K562 (cell line): ENCODE measurements around the gene CRTC3. TPM values are rescaled to one million over a fixed set of nuclear protein-coding genes. Genes with fewer than 3 reads are reported as not detected.

Experiments used
- ATAC-seq: fragments of 200-7000 bp; cut with Tn5 transposase; 3 replicates; pipeline ENCODE4 v1.9.1; 2020; ENCODE audit warnings: moderate library complexity
- BruUV-seq: library from RNA; stranded (reverse); fragments of 400-500 nt; replicated peaks from 2 replicates; lab custom pipeline; 2021; lab: Mats Ljungman, UMichigan
- CTCF ChIA-PET: fragments of 300-600 bp; formaldehyde crosslinking; extraction: SDS; loops from one replicate; lab custom pipeline; 2021; ENCODE audit warnings: low intra/inter-chr PET ratio; lab: Yijun Ruan, JAX
- POLR2A ChIA-PET: fragments of 300-600, 350-650 bp; sonication (Branson Sonifier 250); formaldehyde crosslinking; extraction: SDS; loops from one replicate; lab custom pipeline; 2021; ENCODE audit warnings: antibody characterized with exemption, inconsistent platforms; lab: Yijun Ruan, JAX
- DNase-seq, 4 experiments: peaks; one replicate each; pipeline versions ENCODE4 v3.0.0 to v3.0.0-alpha.2; 2011 to 2018; ENCODE audit warnings: low spot score in 3 of 4, mixed read lengths in 3 of 4; ENCODE audit errors: extremely low read depth in 1 of 4
- FAIRE-seq: peaks from 2 replicates; lab custom pipeline; 2011; peaks lifted over from hg19 to GRCh38; lab: Jason Lieb, UNC
- H2AFZ ChIP-seq: 2 replicates; pipeline ENCODE4 v1.6.0; 2011; ENCODE audit warnings: low read depth, low read length, control low read depth, inconsistent platforms
- H3K27ac ChIP-seq: fragments of 200-600 bp; 3 replicates; pipeline ENCODE4 v1.8.0; 2011; ENCODE audit warnings: low read depth, mild to moderate bottlenecking, control low read depth, inconsistent platforms, low read length, moderate library complexity, mixed read lengths; ENCODE audit errors: extremely low read depth
- H3K27me3 ChIP-seq, 2 experiments: fragments of 300-600 bp in 1 of 2; 2 replicates in 1 of 2; 3 replicates in 1 of 2; pipeline versions ENCODE4 v1.6.0 to v1.8.0; 2011; ENCODE audit warnings: inconsistent platforms in 2 of 2, low read length in 2 of 2, mild to moderate bottlenecking in 1 of 2, mixed read lengths in 1 of 2, moderate library complexity in 1 of 2; ENCODE audit not compliant: control insufficient read depth in 2 of 2, insufficient read depth in 2 of 2
- H3K36me3 ChIP-seq: fragments of 300-600 bp; 3 replicates; pipeline ENCODE4 v1.8.0; 2011; ENCODE audit warnings: mild to moderate bottlenecking, low read length, inconsistent platforms; ENCODE audit not compliant: control insufficient read depth, insufficient read depth
- H3K4me1 ChIP-seq, 2 experiments: fragments of 200-600 bp in 1 of 2; replicated peaks in 1 of 2; 2 replicates in 1 of 2; 3 replicates in 1 of 2; pipeline versions ENCODE4 v1.5.1 to v1.8.0; 2011; ENCODE audit warnings: inconsistent platforms in 2 of 2, low read length in 2 of 2, mild to moderate bottlenecking in 1 of 2, mixed read lengths in 1 of 2, moderate library complexity in 1 of 2; ENCODE audit not compliant: control insufficient read depth in 2 of 2, insufficient read depth in 2 of 2
- H3K4me2 ChIP-seq: 2 replicates; pipeline ENCODE4 v1.6.1; 2011; ENCODE audit warnings: low read length, control low read depth, inconsistent platforms, mixed read lengths; ENCODE audit not compliant: insufficient read depth
- H3K4me3 ChIP-seq: fragments of 200-600 bp; sonication (generic), shearing (Covaris generic); 2 replicates; pipeline ENCODE4 v1.5.1; 2016; ENCODE audit warnings: control low read depth, inconsistent platforms
- H3K79me2 ChIP-seq: fragments of 200-600 bp; 3 replicates; pipeline ENCODE4 v1.8.0; 2011; ENCODE audit warnings: low read length, inconsistent platforms; ENCODE audit not compliant: control insufficient read depth, insufficient read depth
- H3K9ac ChIP-seq, 2 experiments: 2 replicates each; pipeline versions ENCODE4 v1.6.0 to v1.6.1; 2011; ENCODE audit warnings: low read depth in 2 of 2, low read length in 2 of 2, control low read depth in 1 of 2, inconsistent platforms in 1 of 2, mild to moderate bottlenecking in 1 of 2, mixed read lengths in 1 of 2; ENCODE audit not compliant: insufficient read depth in 1 of 2
- H3K9me1 ChIP-seq: one replicate; pipeline ENCODE4 v1.6.0; 2011; ENCODE audit warnings: inconsistent platforms, mild to moderate bottlenecking, low read length, moderate library complexity; ENCODE audit not compliant: control insufficient read depth, insufficient read depth
- H3K9me3 ChIP-seq: replicated peaks from 2 replicates; pipeline ENCODE4 v1.5.1; 2011; ENCODE audit warnings: low read depth, low read length, inconsistent platforms; ENCODE audit not compliant: control insufficient read depth, insufficient read depth
- H4K20me1 ChIP-seq: replicated peaks from 2 replicates; pipeline ENCODE4 v1.6.1; 2011; ENCODE audit warnings: low read length, inconsistent platforms, mixed read lengths; ENCODE audit not compliant: control insufficient read depth, insufficient read depth
- CBX3 ChIP-seq, 2 experiments: IDR thresholded peaks; 1 replicate in 1 of 2; 2 replicates in 1 of 2; pipeline ENCODE4 v1.6.1; 2012; ENCODE audit warnings: inconsistent platforms in 2 of 2, low read length in 2 of 2, borderline replicate concordance in 1 of 2, control low read depth in 1 of 2
- CEBPB ChIP-seq: fragments of 450-650 bp; IDR thresholded peaks from 2 replicates; pipeline ENCODE4 v1.6.1; 2016; ENCODE audit warnings: missing genetic modification characterization, missing compliant biosample characterization
- DDX20 ChIP-seq: fragments of 450-650 bp; IDR thresholded peaks from 2 replicates; pipeline ENCODE4 v1.6.1; 2016; ENCODE audit warnings: missing genetic modification characterization, low read depth, mild to moderate bottlenecking, missing compliant biosample characterization, moderate library complexity
- FOXM1 ChIP-seq, 2 experiments: fragments of 450-650 bp in 1 of 2; sonication (generic) in 1 of 2; formaldehyde crosslinking in 1 of 2; IDR thresholded peaks; 2 replicates each; pipeline versions ENCODE4 v1.6.1 to v1.9.0; 2017 to 2022; ENCODE audit warnings: low read depth in 2 of 2, mild to moderate bottlenecking in 2 of 2, missing genetic modification reagents in 1 of 2, moderate library complexity in 1 of 2
- JUND ChIP-seq, 2 experiments: IDR thresholded peaks; 2 replicates in 1 of 2; 3 replicates in 1 of 2; pipeline ENCODE4 v1.6.1; 2011; ENCODE audit warnings: borderline replicate concordance in 2 of 2, low read depth in 2 of 2, low read length in 2 of 2, improper control_type of control experiment in 1 of 2, missing biosample characterization in 1 of 2, missing genetic modification characterization in 1 of 2, missing genetic modification reagents in 1 of 2
- LCOR ChIP-seq: sonication (generic); formaldehyde crosslinking; IDR thresholded peaks from 2 replicates; pipeline ENCODE4 v1.8.0; 2022; ENCODE audit warnings: mild to moderate bottlenecking, missing genetic modification reagents
- PML ChIP-seq: IDR thresholded peaks from 2 replicates; pipeline ENCODE4 v1.6.1; 2012; ENCODE audit warnings: low read length, inconsistent platforms
- TEAD4 ChIP-seq, 2 experiments: sonication (generic) in 1 of 2; formaldehyde crosslinking in 1 of 2; IDR thresholded peaks; 2 replicates each; pipeline versions ENCODE4 v1.6.1 to v1.8.0; 2012 to 2022; ENCODE audit warnings: borderline replicate concordance in 1 of 2, inconsistent platforms in 1 of 2, low read length in 1 of 2, mild to moderate bottlenecking in 1 of 2, missing genetic modification reagents in 1 of 2
- ZBTB1 ChIP-seq: sonication (generic); formaldehyde crosslinking; IDR thresholded peaks from 2 replicates; pipeline ENCODE4 v1.8.1; 2023; ENCODE audit warnings: missing genetic modification reagents, low read depth, mild to moderate bottlenecking, borderline replicate concordance
- ZNF146 ChIP-seq: IDR thresholded peaks from one replicate; pipeline ENCODE4 v1.6.1; 2018; ENCODE audit warnings: missing compliant biosample characterization; ENCODE audit not compliant: unreplicated experiment
- ZNF175 ChIP-seq: fragments of 200-800 bp; sonication (Bioruptor generic); IDR thresholded peaks from 2 replicates; pipeline ENCODE4 v1.6.1; 2016; ENCODE audit warnings: low read depth, mild to moderate bottlenecking, missing genetic modification characterization, missing compliant biosample characterization
- ZNF639 ChIP-seq, 2 experiments: fragments of 200-800 bp in 1 of 2; sonication (Bioruptor generic) in 1 of 2; sonication (generic) in 1 of 2; formaldehyde crosslinking in 1 of 2; IDR thresholded peaks in 1 of 2; conservative IDR thresholded peaks in 1 of 2; 2 replicates each; pipeline versions ENCODE4 v1.5.0 to v1.6.1; 2016 to 2020; ENCODE audit warnings: missing compliant biosample characterization in 1 of 2, missing genetic modification characterization in 1 of 2, missing genetic modification reagents in 1 of 2
- WGBS: fragments of 100-300 bp; shearing (Covaris generic); methylation state at CpG from one replicate; pipeline ENCODE4 v1.1.6; 2016; ENCODE audit warnings: low coverage, mixed read lengths; ENCODE audit not compliant: insufficient coverage; ENCODE audit errors: missing lambda C conversion rate; 5-methylcytosine and 5-hydroxymethylcytosine counted together
- in situ Hi-C: fragments of 300-500 bp; cut with MboI; formaldehyde crosslinking; loops from 4 replicates; pipeline ENCODE4 v1.15.0; 2018; ENCODE audit warnings: inconsistent platforms, mixed read lengths
- intact Hi-C: fragments of 100-400 bp; cut with micrococcal nuclease; formaldehyde crosslinking; loops from 2 replicates; pipeline ENCODE4 v1.14.2; 2022
- polyA plus RNA-seq, 8 experiments: library from polyadenylated mRNA; depleted of rRNA in 4 of 8; stranded (reverse) in 5 of 8; unstranded in 3 of 8; fragments of >200 nt; fragmentation: Nextera tagmentation in 2 of 8; fragmentation: Illumina TruSeq in 1 of 8; extraction: Ambion mirVana in 2 of 8; extraction: Trizol in 1 of 8; gene quantifications; 2 replicates each; pipeline versions ENCODE4 v1.2.1 to v1.2.3, GENCODE V29; 2011 to 2014; ENCODE audit warnings: inconsistent platforms in 1 of 8, missing spikeins in 1 of 8
- total RNA-seq, 7 experiments: library from RNA; depleted of rRNA in 6 of 7; stranded (reverse); fragments of >200 nt in 6 of 7; fragmentation: Illumina TruSeq in 2 of 7; extraction: Trizol in 2 of 7; gene quantifications; 2 replicates each; pipeline versions ENCODE4 v1.2.1 to v1.2.3, GENCODE V29; 2011 to 2021; ENCODE audit warnings: low replicate concordance in 1 of 7
- TF ChIP-seq, protein P1 (sequence below): sonication (generic); formaldehyde crosslinking; IDR thresholded peaks from 2 replicates; pipeline ENCODE4 v1.8.0; 2023; ENCODE audit warnings: mild to moderate bottlenecking, missing genetic modification reagents

CRTC3 gene
- total and polyA plus RNA-seq, 9 of the 15 experiments (the other 6 are each of a cell fraction or from before 2014, with no cell fraction given): 1.2 to 19.0 (median 11.6) TPM

DNA sequence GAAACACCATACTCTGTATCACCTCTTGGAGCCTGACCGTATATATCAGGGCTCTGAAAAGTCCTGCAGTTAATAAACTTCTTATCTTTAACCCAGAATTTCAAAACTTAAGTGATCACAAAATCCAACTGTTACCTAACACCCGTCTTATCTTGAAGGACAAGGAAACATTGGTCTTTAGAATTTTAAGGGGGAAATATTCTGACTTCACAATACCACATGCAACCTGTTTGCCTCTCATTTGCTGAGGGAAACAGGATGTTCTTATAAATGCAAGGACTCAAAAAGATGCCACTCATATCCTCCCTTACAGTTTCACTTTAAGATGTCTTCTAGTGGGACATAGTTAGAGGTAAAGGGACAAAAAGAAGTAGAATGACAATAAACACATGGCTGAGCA lies 67.9 kb downstream of the CRTC3 start:
- H3K4me3 ChIP-seq: no peak overlapping the region
- ATAC-seq (peak; percentile 11), FAIRE-seq (peak; percentile 59)
- TF ChIP-seq CEBPB (tag) (peak; percentile 59), FOXM1 (IDR thresholded peaks at IDR 0.05; ENCODE audit: low read depth) (peak; percentile 39; the same call in 1 of the 2 replicates), FOXM1 (CRISPR knock-in tag; IDR thresholded peaks at IDR 0.05; ENCODE audit: low read depth) (no peak), ZNF639 (CRISPR knock-in tag; conservative IDR thresholded peaks at IDR 0.05 in 1 of 2, IDR thresholded peaks at IDR 0.05 in 1 of 2) (peak in 1 of 2 experiments; percentile 33; a peak in 1 of 4 replicates), LCOR (CRISPR knock-in tag) (0 out of 2 replicates have a peak, but pooled peaks have one; percentile 11), DDX20 (tag) (no peak), JUND (IDR thresholded peaks at IDR 0.05; ENCODE audit: borderline replicate concordance, low read depth, low read length) (no peak), JUND (tag; IDR thresholded peaks at IDR 0.05; ENCODE audit: borderline replicate concordance, low read depth, low read length) (0 out of 3 replicates have a peak, but pooled peaks have one; percentile 17), ZNF146 (CRISPR knock-in tag) (no peak), TEAD4 (IDR thresholded peaks at IDR 0.05; ENCODE audit: low read length) (0 out of 2 replicates have a peak, but pooled peaks have one; percentile 14), TEAD4 (CRISPR knock-in tag; IDR thresholded peaks at IDR 0.05; ENCODE audit: borderline replicate concordance) (no peak), ZBTB1 (CRISPR knock-in tag) (no peak), PML (0 out of 2 replicates have a peak, but pooled peaks have one; percentile 16), CBX3 (IDR thresholded peaks at IDR 0.05; ENCODE audit: borderline replicate concordance in 1 of 2, low read length in 2 of 2) (peak in 1 of 2 experiments; percentile 4; a peak in 1 of 3 replicates), ZNF175 (CRISPR knock-in tag) (0 out of 2 replicates have a peak, but pooled peaks have one; percentile 43)
- TF ChIP-seq, protein P1, sequence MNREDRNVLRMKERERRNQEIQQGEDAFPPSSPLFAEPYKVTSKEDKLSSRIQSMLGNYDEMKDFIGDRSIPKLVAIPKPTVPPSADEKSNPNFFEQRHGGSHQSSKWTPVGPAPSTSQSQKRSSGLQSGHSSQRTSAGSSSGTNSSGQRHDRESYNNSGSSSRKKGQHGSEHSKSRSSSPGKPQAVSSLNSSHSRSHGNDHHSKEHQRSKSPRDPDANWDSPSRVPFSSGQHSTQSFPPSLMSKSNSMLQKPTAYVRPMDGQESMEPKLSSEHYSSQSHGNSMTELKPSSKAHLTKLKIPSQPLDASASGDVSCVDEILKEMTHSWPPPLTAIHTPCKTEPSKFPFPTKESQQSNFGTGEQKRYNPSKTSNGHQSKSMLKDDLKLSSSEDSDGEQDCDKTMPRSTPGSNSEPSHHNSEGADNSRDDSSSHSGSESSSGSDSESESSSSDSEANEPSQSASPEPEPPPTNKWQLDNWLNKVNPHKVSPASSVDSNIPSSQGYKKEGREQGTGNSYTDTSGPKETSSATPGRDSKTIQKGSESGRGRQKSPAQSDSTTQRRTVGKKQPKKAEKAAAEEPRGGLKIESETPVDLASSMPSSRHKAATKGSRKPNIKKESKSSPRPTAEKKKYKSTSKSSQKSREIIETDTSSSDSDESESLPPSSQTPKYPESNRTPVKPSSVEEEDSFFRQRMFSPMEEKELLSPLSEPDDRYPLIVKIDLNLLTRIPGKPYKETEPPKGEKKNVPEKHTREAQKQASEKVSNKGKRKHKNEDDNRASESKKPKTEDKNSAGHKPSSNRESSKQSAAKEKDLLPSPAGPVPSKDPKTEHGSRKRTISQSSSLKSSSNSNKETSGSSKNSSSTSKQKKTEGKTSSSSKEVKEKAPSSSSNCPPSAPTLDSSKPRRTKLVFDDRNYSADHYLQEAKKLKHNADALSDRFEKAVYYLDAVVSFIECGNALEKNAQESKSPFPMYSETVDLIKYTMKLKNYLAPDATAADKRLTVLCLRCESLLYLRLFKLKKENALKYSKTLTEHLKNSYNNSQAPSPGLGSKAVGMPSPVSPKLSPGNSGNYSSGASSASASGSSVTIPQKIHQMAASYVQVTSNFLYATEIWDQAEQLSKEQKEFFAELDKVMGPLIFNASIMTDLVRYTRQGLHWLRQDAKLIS (CRISPR knock-in tag): peak; percentile 8; the same call in 1 of the 2 replicates

More for the DNA sequence above, 67.9 kb downstream of the CRTC3 start:
- Histone ChIP-seq H3K4me1 (peaks cover 25 to 37% of the 10 kb centered on the region in 2 experiments), H3K4me2 (peak overlapping the region; percentile 81), H4K20me1 (no peaks in the 10 kb centered on the region), H3K79me2 (no peaks in the 10 kb centered on the region; the same call in 2 of the 3 replicates), H3K9me1 (no peaks in the 10 kb centered on the region), H2AFZ (peak overlapping the region; percentile 93), H3K9me3 (no peaks in the 10 kb centered on the region), H3K27me3 (no peaks in the 10 kb centered on the region), H3K36me3 (peaks cover 15% of the 10 kb centered on the region; the same call in 2 of the 3 replicates), H3K27ac (peak overlapping the region; percentile 86), H3K9ac (peak overlapping the region in 1 of 2 experiments; percentile 72; a peak in 2 of 4 replicates)
- intact Hi-C loops (loop anchor here (2.0 to 5.0 kb wide), 3 partner anchors 65 to 275 kb away; no protein-coding TSS in a partner anchor), in situ Hi-C loops (no loop called here)
- ChIA-PET POLR2A (interaction anchor here (0.6 to 1.3 kb wide), 9 partner anchors 11 to 229 kb away, joined by 3 to 5 read pairs (median 3); no protein-coding TSS in a partner anchor), CTCF (interaction anchor here (0.7 kb wide), 1 partner anchor 251 kb away, joined by 3 read pairs; no protein-coding TSS in a partner anchor)
- WGBS: 8% methylated on average over 2 of the region's 2 CpGs
- DNase-seq: no peak
- no TSS peak for BruUV-seq
